ENCODE data around the gene ADORA2B.

Gene ADORA2B

DNA sequence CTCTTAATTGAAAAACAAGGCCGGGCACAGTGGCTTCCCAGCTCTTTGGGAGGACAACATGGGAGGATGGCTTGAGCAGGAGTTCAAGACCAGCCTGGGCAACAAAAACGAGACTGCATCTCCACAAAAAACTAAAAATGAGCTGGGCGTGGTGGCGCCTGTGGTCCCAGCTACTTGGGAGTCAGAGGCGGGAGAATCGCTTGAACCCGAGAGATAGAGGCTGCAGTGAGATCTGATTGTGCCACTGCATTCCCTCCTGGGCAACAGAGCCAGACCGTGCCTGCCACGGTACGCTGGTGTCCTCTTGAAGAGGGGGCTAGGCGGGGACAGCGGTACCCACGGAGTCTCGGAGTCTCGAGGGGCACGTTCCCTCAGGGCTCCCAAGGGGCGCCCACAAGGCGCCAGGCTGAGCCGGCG is 27.9 kb upstream of the ADORA2B start:
- Histone ChIP-seq H3K4me3 (replicated peaks; ENCODE audit: insufficient read depth, low read length) (no peak overlapping the region), H3K27ac (replicated peaks) (no peak overlapping the region), H3K27me3 (ENCODE audit: insufficient read depth, poor library complexity, severe bottlenecking) (no peaks in the 10 kb centered on the region)
- no peak for DNase-seq (ENCODE audit: low read depth in 1 of 2, low spot score in 1 of 2)
- TF ChIP-seq, protein P1, sequence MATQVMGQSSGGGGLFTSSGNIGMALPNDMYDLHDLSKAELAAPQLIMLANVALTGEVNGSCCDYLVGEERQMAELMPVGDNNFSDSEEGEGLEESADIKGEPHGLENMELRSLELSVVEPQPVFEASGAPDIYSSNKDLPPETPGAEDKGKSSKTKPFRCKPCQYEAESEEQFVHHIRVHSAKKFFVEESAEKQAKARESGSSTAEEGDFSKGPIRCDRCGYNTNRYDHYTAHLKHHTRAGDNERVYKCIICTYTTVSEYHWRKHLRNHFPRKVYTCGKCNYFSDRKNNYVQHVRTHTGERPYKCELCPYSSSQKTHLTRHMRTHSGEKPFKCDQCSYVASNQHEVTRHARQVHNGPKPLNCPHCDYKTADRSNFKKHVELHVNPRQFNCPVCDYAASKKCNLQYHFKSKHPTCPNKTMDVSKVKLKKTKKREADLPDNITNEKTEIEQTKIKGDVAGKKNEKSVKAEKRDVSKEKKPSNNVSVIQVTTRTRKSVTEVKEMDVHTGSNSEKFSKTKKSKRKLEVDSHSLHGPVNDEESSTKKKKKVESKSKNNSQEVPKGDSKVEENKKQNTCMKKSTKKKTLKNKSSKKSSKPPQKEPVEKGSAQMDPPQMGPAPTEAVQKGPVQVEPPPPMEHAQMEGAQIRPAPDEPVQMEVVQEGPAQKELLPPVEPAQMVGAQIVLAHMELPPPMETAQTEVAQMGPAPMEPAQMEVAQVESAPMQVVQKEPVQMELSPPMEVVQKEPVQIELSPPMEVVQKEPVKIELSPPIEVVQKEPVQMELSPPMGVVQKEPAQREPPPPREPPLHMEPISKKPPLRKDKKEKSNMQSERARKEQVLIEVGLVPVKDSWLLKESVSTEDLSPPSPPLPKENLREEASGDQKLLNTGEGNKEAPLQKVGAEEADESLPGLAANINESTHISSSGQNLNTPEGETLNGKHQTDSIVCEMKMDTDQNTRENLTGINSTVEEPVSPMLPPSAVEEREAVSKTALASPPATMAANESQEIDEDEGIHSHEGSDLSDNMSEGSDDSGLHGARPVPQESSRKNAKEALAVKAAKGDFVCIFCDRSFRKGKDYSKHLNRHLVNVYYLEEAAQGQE (IDR thresholded peaks at IDR 0.05; ENCODE audit: insufficient replicate concordance, low read depth) = no peak
- TF ChIP-seq, protein P2, sequence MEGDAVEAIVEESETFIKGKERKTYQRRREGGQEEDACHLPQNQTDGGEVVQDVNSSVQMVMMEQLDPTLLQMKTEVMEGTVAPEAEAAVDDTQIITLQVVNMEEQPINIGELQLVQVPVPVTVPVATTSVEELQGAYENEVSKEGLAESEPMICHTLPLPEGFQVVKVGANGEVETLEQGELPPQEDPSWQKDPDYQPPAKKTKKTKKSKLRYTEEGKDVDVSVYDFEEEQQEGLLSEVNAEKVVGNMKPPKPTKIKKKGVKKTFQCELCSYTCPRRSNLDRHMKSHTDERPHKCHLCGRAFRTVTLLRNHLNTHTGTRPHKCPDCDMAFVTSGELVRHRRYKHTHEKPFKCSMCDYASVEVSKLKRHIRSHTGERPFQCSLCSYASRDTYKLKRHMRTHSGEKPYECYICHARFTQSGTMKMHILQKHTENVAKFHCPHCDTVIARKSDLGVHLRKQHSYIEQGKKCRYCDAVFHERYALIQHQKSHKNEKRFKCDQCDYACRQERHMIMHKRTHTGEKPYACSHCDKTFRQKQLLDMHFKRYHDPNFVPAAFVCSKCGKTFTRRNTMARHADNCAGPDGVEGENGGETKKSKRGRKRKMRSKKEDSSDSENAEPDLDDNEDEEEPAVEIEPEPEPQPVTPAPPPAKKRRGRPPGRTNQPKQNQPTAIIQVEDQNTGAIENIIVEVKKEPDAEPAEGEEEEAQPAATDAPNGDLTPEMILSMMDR (IDR thresholded peaks at IDR 0.05; ENCODE audit: insufficient read depth, low read length) = no peak

DNA sequence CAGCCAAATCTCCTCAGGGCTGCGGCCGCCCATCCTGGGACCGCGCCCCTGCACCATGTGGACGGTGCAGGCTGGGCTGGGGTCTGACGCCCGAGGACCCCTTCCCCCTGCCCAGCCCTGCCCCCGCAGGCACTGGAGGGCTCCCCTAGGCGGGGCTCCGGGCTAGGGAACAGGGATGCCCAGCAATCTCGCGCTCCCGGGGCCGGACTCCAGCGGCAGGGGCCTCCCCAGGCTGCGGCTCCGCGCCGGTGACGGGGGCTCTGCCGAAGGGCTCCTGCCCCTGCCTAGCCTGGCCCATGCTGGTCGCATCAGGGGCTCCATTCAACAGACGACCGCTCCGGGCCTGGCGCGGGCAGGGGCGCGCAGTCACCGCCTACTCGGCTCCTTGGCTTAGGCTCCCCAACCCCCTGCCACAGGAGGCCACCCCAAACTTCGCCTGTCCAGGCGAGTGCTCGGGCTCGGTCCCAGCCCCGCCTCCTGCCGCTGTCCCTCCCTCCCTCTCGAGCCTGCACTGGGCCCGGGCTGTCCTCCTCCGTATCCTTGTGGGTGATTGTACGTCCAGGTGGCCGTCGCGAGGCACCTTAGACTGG is 27.4 kb upstream of the ADORA2B start:
- H3K4me3 ChIP-seq (replicated peaks; ENCODE audit: insufficient read depth, low read length) = no peak overlapping the region
- no peak overlapping the region for H3K27ac ChIP-seq (replicated peaks)
- TF ChIP-seq GABPA (IDR thresholded peaks at IDR 0.05; ENCODE audit: low read depth) (no peak), SPI1 (IDR thresholded peaks at IDR 0.05; ENCODE audit: borderline replicate concordance, low read depth) (no peak), POLR2AphosphoS5 (IDR thresholded peaks at IDR 0.05; ENCODE audit: low read depth) (no peak)
- TF ChIP-seq, protein P1 (IDR thresholded peaks at IDR 0.05; ENCODE audit: insufficient replicate concordance, low read depth) = no peak
- TF ChIP-seq, protein P2 (IDR thresholded peaks at IDR 0.05; ENCODE audit: insufficient read depth, low read length) = no peak
- DNase-seq (ENCODE audit: low read depth in 1 of 2, low spot score in 1 of 2) = no peak
- H3K27me3 ChIP-seq (ENCODE audit: insufficient read depth, poor library complexity, severe bottlenecking) = no peaks in the 10 kb centered on the region

DNA sequence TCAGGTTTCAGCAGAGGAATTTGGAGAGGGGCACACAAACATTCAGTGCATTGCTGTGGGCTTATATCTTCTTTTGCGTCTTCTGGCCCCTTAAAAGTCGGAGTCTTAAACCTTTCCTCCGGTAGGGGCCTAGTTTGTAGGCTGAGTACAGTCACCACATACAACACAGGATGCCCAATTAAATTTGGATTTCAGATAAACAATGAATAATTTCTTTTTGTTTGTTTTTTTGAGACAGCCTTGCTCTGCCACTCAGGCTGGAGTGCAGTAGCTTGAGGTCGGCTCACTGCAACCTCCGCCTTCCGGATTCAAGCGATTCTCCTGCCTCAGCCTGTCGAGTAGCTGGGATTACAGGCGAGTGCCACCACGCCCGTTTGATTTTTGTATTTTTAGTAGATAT is 26.7 kb upstream of the ADORA2B start:
- Histone ChIP-seq H3K27ac (replicated peaks) (no peak overlapping the region), H3K4me3 (replicated peaks; ENCODE audit: insufficient read depth, low read length) (no peak overlapping the region), H3K27me3 (ENCODE audit: insufficient read depth, poor library complexity, severe bottlenecking) (no peaks in the 10 kb centered on the region)
- no peak for DNase-seq (ENCODE audit: low read depth in 1 of 2, low spot score in 1 of 2)
- TF ChIP-seq, protein P2 (IDR thresholded peaks at IDR 0.05; ENCODE audit: insufficient read depth, low read length) = no peak

DNA sequence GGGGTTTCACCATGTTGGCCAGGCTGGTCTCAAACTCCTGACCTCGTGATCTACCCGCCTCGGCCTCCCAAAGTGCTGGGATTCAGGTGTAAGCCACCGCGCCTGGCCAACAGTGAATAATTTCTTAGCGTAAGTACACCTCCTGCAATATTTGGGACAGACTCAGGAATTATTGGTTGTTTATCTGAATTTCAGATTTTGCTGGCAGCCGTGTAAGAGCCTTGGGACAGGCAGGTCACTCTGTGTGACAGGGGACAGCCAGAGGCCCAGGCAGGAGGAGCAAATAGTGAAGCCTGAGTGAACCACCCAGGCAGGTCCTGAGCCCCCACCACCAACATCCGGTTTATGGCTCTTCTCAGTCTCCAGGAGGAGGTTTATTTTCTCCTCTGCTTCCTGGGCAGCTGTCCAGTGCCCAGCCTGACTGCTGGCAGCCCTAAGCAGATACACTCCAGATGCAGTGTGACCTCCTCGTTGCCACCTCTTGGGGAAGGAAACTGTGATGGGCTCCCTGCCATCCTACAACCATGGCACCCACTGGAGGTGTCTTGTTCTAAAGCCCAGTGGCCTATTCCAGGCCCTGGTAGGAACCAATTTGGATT is 26.2 kb upstream of the ADORA2B start:
- no peak overlapping the region for H3K4me3 ChIP-seq (replicated peaks; ENCODE audit: insufficient read depth, low read length)
- no peak overlapping the region for H3K27ac ChIP-seq (replicated peaks)
- TF ChIP-seq, protein P1 (IDR thresholded peaks at IDR 0.05; ENCODE audit: insufficient replicate concordance, low read depth) = no peak
- TF ChIP-seq GABPA (IDR thresholded peaks at IDR 0.05; ENCODE audit: low read depth) (no peak), POLR2AphosphoS5 (IDR thresholded peaks at IDR 0.05; ENCODE audit: low read depth) (no peak), SPI1 (IDR thresholded peaks at IDR 0.05; ENCODE audit: borderline replicate concordance, low read depth) (no peak)
- TF ChIP-seq, protein P2 (IDR thresholded peaks at IDR 0.05; ENCODE audit: insufficient read depth, low read length) = no peak
- DNase-seq (ENCODE audit: low read depth in 1 of 2, low spot score in 1 of 2) = no peak
- no peaks in the 10 kb centered on the region for H3K27me3 ChIP-seq (ENCODE audit: insufficient read depth, poor library complexity, severe bottlenecking)
